Measurements from ENCODE around the gene POMT2. TPM values are rescaled to one million over a fixed set of nuclear protein-coding genes. Genes with fewer than 3 reads are reported as not detected.

Gene POMT2
- total RNA-seq, 6 donors from 2014 or later, result 14.6 to 36.7 (median 25.4) TPM

- H3K9me3 ChIP-seq, result no peaks in the 10 kb centered on the region
- no peak overlapping the region for H3K27ac ChIP-seq
- TF ChIP-seq POLR2AphosphoS5 (IDR thresholded peaks at IDR 0.05) (no peak), EP300 (IDR thresholded peaks at IDR 0.05) (no peak), CTCF (IDR thresholded peaks at IDR 0.05) (no peak), POLR2A (IDR thresholded peaks at IDR 0.05) (no peak)
- ATAC-seq (ENCODE audit: low FRiP score in 2 of 2) (no peak), DNase-seq (no peak)
- no peak overlapping the region for H3K4me3 ChIP-seq
- no peaks in the 10 kb centered on the region for H3K36me3 ChIP-seq
- H3K4me1 ChIP-seq, result no peaks in the 10 kb centered on the region
- no peaks in the 10 kb centered on the region for H3K27me3 ChIP-seq
- 85 to 91% methylated on average over 10 to 11 of the region's 11 CpGs for WGBS, 2 donors
Measured at GRCh38 chr14:77251870-77252269, 68.8 kb downstream of the POMT2 start.

DNA sequence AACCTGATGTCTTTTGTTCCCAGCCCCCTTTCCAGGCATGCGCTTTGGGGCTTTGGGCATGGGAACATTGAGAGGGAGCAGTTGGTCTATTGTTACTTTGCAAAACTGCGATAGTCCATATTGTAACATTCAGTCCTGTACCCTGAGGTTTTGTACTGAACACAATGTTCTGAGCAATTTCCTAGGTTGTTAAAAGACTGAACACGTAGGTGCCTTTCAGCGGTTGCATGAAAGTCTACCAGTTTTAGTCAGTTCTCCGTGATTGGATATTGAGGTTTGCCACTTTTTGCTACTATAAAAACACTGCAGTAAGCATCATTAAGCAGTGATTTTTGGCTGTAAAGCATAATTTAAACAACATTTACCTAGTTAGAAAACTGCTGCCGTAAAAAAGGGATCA is 69.8 kb downstream of the POMT2 start:
- ATAC-seq (ENCODE audit: low FRiP score in 2 of 2) (no peak), DNase-seq (no peak)
- Histone ChIP-seq H3K27me3 (no peaks in the 10 kb centered on the region), H3K36me3 (no peaks in the 10 kb centered on the region), H3K4me3 (no peak overlapping the region), H3K9me3 (no peaks in the 10 kb centered on the region), H3K4me1 (no peaks in the 10 kb centered on the region), H3K27ac (no peak overlapping the region)
- no peak for TF ChIP-seq POLR2A (IDR thresholded peaks at IDR 0.05)
- WGBS, 2 donors, result 81 to 92% methylated on average over 6 of the region's 6 CpGs

GRCh38 chr14:77249286-77249685 is 71.4 kb downstream of the POMT2 start:
- ATAC-seq (ENCODE audit: low FRiP score in 2 of 2) (no peak), DNase-seq (no peak)
- no peaks in the 10 kb centered on the region for H3K4me1 ChIP-seq
- no peaks in the 10 kb centered on the region for H3K27me3 ChIP-seq
- no peaks in the 10 kb centered on the region for H3K9me3 ChIP-seq
- WGBS, 2 donors, result 89 to 91% methylated on average over 7 of the region's 7 CpGs
- no peak overlapping the region for H3K27ac ChIP-seq
- no peak overlapping the region for H3K4me3 ChIP-seq
- TF ChIP-seq EP300 (IDR thresholded peaks at IDR 0.05) (no peak), CTCF (IDR thresholded peaks at IDR 0.05) (no peak), POLR2AphosphoS5 (IDR thresholded peaks at IDR 0.05) (no peak), POLR2A (IDR thresholded peaks at IDR 0.05) (no peak)
- H3K36me3 ChIP-seq, result no peaks in the 10 kb centered on the region

GRCh38 chr14:77248666-77249065 is 72.0 kb downstream of the POMT2 start:
- no peak for DNase-seq
- Histone ChIP-seq H3K36me3 (no peaks in the 10 kb centered on the region), H3K27ac (no peak overlapping the region), H3K4me3 (no peak overlapping the region), H3K9me3 (no peaks in the 10 kb centered on the region), H3K4me1 (no peaks in the 10 kb centered on the region), H3K27me3 (no peaks in the 10 kb centered on the region)
- WGBS, 2 donors, result 91 to 92% methylated on average over 7 of the region's 7 CpGs
- TF ChIP-seq POLR2A (IDR thresholded peaks at IDR 0.05) (no peak), EP300 (IDR thresholded peaks at IDR 0.05) (no peak), POLR2AphosphoS5 (IDR thresholded peaks at IDR 0.05) (no peak), CTCF (IDR thresholded peaks at IDR 0.05) (no peak)
- ATAC-seq (ENCODE audit: low FRiP score in 2 of 2), result no peak

DNA sequence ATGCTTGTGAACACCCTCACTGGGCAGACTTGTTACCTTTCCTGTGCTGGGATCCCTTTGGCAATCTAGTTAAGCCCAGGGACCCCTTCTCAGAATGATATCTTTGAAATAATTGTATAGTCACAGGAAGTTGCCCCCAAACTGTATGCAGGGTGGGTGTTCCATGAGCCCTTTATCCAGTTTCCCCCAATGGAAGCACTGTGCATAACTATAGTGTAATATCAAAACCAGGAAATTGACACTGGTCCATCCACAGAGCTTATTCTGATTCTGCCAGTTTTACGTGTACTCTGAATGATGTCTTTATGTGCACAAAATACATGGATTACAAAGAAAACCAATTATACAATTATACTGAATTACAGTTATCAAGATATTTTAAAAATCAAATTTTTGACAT is 73.9 kb downstream of the POMT2 start:
- Histone ChIP-seq H3K27ac (no peak overlapping the region), H3K27me3 (no peaks in the 10 kb centered on the region), H3K4me1 (no peaks in the 10 kb centered on the region), H3K9me3 (no peaks in the 10 kb centered on the region), H3K36me3 (no peaks in the 10 kb centered on the region), H3K4me3 (no peak overlapping the region)
- ATAC-seq (ENCODE audit: low FRiP score in 2 of 2) (no peak), DNase-seq (no peak)
- TF ChIP-seq POLR2AphosphoS5 (IDR thresholded peaks at IDR 0.05) (no peak), POLR2A (IDR thresholded peaks at IDR 0.05) (no peak), EP300 (IDR thresholded peaks at IDR 0.05) (no peak), CTCF (IDR thresholded peaks at IDR 0.05) (no peak)
- 86 to 89% methylated on average over 1 of the region's 1 CpG for WGBS, 2 donors
